ENCODE results near the gene PANX2.

PANX2 gene

DNA sequence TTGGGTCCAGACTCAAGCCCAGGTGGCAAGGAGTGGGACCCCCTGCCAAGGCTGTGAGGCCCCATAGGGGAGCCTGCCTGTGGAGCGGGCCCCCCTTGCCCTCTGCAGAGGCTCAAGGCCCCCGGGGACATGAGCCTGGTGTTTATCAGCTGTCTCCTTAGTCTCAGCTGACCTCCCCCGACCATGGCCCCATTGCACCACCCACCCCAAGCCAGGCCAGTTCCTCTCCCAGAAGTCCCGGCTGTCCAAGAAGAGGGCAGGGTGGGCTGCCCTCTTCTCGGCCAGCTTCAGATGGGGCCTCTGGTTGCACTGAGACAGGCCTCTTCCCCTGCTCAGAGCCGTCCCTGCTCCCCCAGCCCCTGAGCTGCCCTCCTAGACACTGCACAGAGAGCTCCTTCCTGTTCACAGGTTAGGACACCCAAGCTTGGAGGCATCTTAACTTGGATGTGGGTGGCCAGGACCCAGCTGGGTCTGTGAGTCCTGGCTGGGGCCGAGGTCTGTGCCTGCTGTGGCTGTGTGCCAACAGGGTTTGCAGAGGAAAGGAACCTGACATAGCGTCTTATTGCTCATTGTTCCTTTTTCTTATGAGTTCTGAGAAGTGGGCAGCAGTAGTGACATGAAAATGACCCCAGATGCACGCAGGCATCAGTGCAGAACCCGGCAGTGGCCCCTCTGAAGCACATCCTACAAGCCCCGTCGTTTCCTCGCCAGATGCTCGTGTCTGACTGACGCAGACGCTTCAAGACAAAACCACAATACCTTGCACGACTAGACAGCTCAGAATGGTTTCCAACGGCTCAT lies 20.6 kb downstream of the PANX2 start:
- H3K4me3 ChIP-seq (ENCODE audit: control insufficient read depth, low read depth, low read length), result no peak overlapping the region; the same call in 1 of the 2 replicates
- no peak for DNase-seq (ENCODE audit: low read depth)
- no peak for TF ChIP-seq CTCF (IDR thresholded peaks at IDR 0.05; ENCODE audit: control insufficient read depth, insufficient read depth, low read depth, low read length, missing control alignments)

- no peak for TF ChIP-seq CTCF (IDR thresholded peaks at IDR 0.05; ENCODE audit: control insufficient read depth, insufficient read depth, low read depth, low read length, missing control alignments)
- DNase-seq (ENCODE audit: low read depth), result no peak
- no peak overlapping the region for H3K4me3 ChIP-seq (ENCODE audit: control insufficient read depth, low read depth, low read length)
These were observed 22.1 kb downstream of the PANX2 start for GRCh38 chr22:50192436-50193204.

DNA sequence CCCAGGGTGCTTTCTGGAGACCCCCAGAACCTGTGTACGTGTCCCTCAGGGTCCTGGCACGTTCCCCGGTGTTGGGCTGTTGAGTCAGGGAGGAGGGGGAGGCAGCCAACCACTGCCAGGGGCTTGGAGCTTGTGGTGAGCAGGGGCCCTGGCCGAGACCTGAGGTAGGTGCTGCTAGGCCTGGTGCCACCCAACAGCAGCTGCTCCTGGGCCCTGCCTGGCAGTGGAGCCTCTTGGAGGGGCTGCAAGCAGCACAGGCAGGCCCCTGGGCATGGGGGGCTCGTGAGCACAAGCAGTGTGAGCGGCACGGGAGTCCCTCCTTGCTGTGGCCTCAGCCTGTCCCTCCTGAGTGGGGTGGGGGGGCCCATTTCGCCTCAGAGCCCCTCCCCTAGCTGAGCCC lies 23.1 kb downstream of the PANX2 start:
- no peak overlapping the region for H3K4me3 ChIP-seq (ENCODE audit: control insufficient read depth, low read depth, low read length)
- TF ChIP-seq CTCF (IDR thresholded peaks at IDR 0.05; ENCODE audit: control insufficient read depth, insufficient read depth, low read depth, low read length, missing control alignments), result no peak
- no peak for DNase-seq (ENCODE audit: low read depth)

- DNase-seq (ENCODE audit: low read depth), result no peak
- no peak overlapping the region for H3K4me3 ChIP-seq (ENCODE audit: control insufficient read depth, low read depth, low read length)
- TF ChIP-seq CTCF (IDR thresholded peaks at IDR 0.05; ENCODE audit: control insufficient read depth, insufficient read depth, low read depth, low read length, missing control alignments), result no peak
These were observed 23.7 kb downstream of the PANX2 start for GRCh38 chr22:50194037-50194805.

DNA sequence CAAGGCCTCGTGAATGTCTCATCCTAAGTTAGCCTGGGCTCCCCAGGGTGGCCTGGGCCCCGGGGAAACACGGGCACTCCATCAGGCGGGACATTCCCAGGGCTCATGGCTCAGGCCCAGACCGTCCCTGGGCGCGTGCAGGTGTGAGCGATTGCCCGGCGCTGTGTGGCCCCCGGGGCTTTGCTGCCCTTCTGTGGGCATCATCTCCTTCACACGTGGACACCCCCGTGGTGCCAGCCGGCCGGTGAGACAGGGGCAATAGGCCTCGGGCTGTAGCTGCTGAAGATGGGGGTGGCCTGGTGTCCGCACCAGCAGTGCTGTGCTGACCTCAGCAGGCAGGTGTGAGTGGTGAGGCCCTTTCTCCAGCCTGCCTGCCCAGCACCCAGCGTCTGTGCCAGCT lies 25.7 kb downstream of the PANX2 start:
- H3K4me3 ChIP-seq (ENCODE audit: control insufficient read depth, low read depth, low read length), result no peak overlapping the region
- DNase-seq (ENCODE audit: low read depth), result no peak
- no peak for TF ChIP-seq CTCF (IDR thresholded peaks at IDR 0.05; ENCODE audit: control insufficient read depth, insufficient read depth, low read depth, low read length, missing control alignments)

- H3K4me3 ChIP-seq (ENCODE audit: control insufficient read depth, low read depth, low read length), result no peak overlapping the region
- TF ChIP-seq CTCF (IDR thresholded peaks at IDR 0.05; ENCODE audit: control insufficient read depth, insufficient read depth, low read depth, low read length, missing control alignments), result no peak
- DNase-seq (ENCODE audit: low read depth), result no peak
These were observed 26.7 kb downstream of the PANX2 start for GRCh38 chr22:50197000-50197800.

Measured in AG09309 (cell line).